Effector memory CD8-positive, alpha-beta T cell (primary cell): Measurements from ENCODE around the gene CLEC4A.
A peak's percentile ranks its signal among the peaks of the same experiment; 100 is the strongest.
"Not testable (repeated sequence)": the region's sequence is repeated elsewhere in the genome, so short reads cannot be mapped to it uniquely, and the experiment has no call there.

Experiments used
- ATAC-seq: fragments of 150-1000 bp; cut with Tn5 transposase; replicated peaks from 2 replicates; pipeline ENCODE4 v1.10.0; 2021; ENCODE audit warnings: mild to moderate bottlenecking, moderate library complexity
- DNase-seq, 3 experiments: peaks; one replicate each; pipeline ENCODE4 v3.0.0; 2021
- H3K27ac Mint-ChIP-seq, 2 donors: one replicate each; pipeline ENCODE4 v1.8.0; 2022; ENCODE audit warnings: mild to moderate bottlenecking in 2 of 2, mixed read lengths in 2 of 2, moderate library complexity in 2 of 2
- H3K27me3 Mint-ChIP-seq, 2 donors: one replicate each; pipeline ENCODE4 v1.8.0; 2022; ENCODE audit warnings: mixed read lengths in 2 of 2
- H3K36me3 Mint-ChIP-seq: one replicate; pipeline ENCODE4 v1.8.0; 2022; ENCODE audit warnings: mild to moderate bottlenecking, moderate library complexity, mixed read lengths; ENCODE audit not compliant: insufficient read depth
- H3K4me1 Mint-ChIP-seq, 2 donors: one replicate each; pipeline ENCODE4 v1.8.0; 2022; ENCODE audit warnings: low read depth in 2 of 2, mixed read lengths in 2 of 2
- H3K4me3 Mint-ChIP-seq, 2 donors: one replicate each; pipeline ENCODE4 v1.8.0; 2022; ENCODE audit warnings: mild to moderate bottlenecking in 2 of 2, mixed read lengths in 2 of 2, moderate library complexity in 2 of 2
- H3K9me3 Mint-ChIP-seq, 2 donors: one replicate each; pipeline ENCODE4 v1.8.0; 2022; ENCODE audit warnings: mixed read lengths in 2 of 2

Gene CLEC4A

DNA sequence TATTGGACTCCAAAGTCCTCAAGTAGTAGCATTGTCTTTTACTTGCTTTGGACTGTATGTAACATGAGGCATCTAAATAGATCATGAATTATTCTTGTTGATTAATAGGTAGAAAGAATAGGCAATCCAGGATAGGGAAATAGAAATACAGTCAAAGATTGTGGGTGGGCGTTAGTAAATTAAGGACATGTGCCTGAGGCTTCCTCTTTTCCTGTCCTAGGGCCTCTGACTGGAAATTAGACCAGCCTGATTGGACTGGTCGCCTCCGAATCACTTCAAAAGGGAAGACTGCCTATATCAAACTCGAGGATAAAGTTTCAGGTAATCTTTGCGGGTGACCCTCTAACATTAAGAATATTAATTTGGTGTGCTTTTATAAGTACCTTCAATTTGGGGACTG lies 33.7 kb upstream of the CLEC4A start:
- peaks cover 17 to 25% of the 10 kb centered on the region in 2 donors for H3K4me1 Mint-ChIP-seq
- H3K27me3 Mint-ChIP-seq: no peaks in the 10 kb centered on the region
- ATAC-seq (no peak), DNase-seq (no peak)
- peaks cover 70% of the 10 kb centered on the region for H3K36me3 Mint-ChIP-seq
- no peaks in the 10 kb centered on the region for H3K9me3 Mint-ChIP-seq
- peak overlapping the region; percentile 23 to 94 for H3K27ac Mint-ChIP-seq
- H3K4me3 Mint-ChIP-seq: no peak overlapping the region

DNA sequence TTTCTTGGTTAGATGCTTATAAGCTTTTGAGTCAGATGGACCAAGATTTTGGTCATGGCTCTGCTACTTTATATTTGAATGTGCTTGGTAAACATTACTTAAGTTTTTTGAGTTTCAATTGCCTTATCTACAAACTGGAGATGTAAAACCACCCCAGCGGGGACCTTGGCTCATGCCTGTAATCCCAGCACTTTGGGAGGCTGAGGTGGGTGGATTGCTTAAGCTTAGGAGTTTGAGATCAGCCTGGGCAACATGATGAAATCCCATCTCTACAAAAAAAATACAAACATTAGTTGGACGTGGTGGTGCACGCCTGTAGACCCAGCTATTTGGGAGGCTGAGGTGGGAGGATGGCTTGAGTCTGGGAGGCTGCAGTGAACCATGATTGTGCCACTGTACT lies 30.1 kb upstream of the CLEC4A start:
- H3K4me3 Mint-ChIP-seq: no peak overlapping the region
- peaks cover 7 to 12% of the 10 kb centered on the region in 2 donors for H3K4me1 Mint-ChIP-seq
- ATAC-seq: no peak
- H3K36me3 Mint-ChIP-seq: peaks cover 91% of the 10 kb centered on the region
- no peaks in the 10 kb centered on the region for H3K9me3 Mint-ChIP-seq
- DNase-seq: no peak
- peak overlapping the region in 1 of 2 donors; percentile 75 for H3K27ac Mint-ChIP-seq
- H3K27me3 Mint-ChIP-seq: no peaks in the 10 kb centered on the region

DNA sequence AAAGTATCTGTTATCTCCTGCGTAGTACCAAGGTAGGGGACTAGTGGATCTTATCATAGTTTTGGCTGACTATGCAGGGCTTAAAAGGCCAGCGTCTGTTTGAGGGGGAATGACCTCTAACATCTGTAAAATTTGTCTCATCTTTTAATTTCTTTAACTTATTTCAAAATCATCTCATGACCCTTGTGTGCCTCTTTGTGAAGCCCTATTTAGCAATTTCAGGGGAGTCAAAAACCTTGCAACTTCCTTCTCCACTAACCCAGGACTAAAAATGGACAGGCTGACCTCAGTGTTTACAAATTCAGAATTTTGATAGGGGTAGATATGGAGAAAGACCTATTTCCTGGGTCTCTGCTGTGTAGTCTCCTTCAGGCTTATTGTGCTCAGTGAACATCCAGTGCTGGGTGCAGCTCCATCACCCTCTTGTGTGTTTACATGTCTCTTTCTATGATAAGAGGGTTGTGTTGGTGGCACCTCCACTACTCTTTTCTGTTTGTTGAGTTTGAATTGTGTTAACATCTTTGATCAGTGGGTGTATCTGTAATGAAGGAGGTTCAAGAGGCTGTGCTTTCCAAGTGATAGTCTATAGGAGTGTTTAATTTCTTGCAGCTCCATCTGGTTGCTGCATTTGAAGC lies 27.0 kb upstream of the CLEC4A start:
- peaks cover 73% of the 10 kb centered on the region for H3K36me3 Mint-ChIP-seq
- no peaks in the 10 kb centered on the region for H3K9me3 Mint-ChIP-seq
- H3K4me3 Mint-ChIP-seq: no peak overlapping the region
- ATAC-seq (no peak), DNase-seq (no peak)
- H3K27me3 Mint-ChIP-seq: no peaks in the 10 kb centered on the region
- peaks cover 1 to 7% of the 10 kb centered on the region in 2 donors for H3K4me1 Mint-ChIP-seq
- H3K27ac Mint-ChIP-seq: peak overlapping the region in 1 of 2 donors; percentile 66

DNA sequence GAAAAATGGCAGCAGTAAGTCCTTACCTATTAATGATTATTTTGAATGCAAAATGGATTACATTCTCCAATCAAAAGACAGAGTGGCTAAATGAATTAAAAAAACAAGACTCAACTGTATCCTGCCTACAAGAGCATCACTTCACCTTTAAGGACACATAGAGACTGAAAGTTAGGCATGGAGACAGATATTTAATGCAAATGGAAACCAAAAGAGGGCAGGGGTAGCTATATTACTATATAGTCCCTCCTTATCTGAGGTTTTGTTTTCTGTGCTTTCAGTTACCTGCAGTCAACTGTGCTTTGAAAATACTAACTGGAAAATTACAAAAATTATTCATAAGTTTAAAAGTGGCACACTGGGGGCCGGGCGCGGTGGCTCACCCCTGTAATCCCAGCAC lies 24.2 kb upstream of the CLEC4A start:
- DNase-seq (no peak), ATAC-seq (no peak)
- no peaks in the 10 kb centered on the region for H3K27me3 Mint-ChIP-seq
- H3K4me3 Mint-ChIP-seq: no peak overlapping the region
- H3K27ac Mint-ChIP-seq: peak overlapping the region in 1 of 2 donors; percentile 50
- peaks cover 45% of the 10 kb centered on the region for H3K36me3 Mint-ChIP-seq
- no peaks in the 10 kb centered on the region for H3K9me3 Mint-ChIP-seq
- H3K4me1 Mint-ChIP-seq: peaks cover 1 to 7% of the 10 kb centered on the region in 2 donors

DNA sequence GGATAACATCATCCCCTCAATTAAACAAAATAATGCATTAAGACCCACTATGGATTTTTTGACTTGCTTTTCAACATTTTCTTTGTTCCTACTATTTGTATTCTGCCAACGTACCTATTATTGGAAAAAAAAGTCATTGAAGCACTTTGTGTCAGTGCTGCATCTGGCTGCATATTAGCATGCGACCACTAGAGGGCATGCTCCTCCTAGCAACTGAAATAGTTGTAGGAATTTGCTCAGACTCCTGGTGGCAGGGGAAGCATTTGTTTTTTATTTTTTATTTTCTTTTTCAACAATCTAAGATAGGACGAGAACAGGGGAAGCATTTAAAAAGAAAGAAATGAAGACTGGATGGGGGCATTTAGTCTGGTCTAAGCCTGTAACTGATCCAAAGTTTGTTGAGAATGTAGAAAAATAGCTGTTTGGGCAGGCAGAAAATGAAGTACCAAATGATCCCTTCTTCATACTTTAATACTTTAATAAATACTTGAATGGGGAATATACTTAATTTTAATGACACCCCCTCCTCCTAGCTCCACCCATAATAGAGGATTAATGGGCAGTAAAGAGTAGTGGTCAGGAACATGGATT lies 14.5 kb upstream of the CLEC4A start:
- Mint-ChIP-seq H3K4me1 (peaks cover 0 to 3% of the 10 kb centered on the region in 2 donors), H3K27ac (no peak overlapping the region), H3K36me3 (peaks cover 11% of the 10 kb centered on the region), H3K27me3 (no peaks in the 10 kb centered on the region), H3K4me3 (no peak overlapping the region), H3K9me3 (no peaks in the 10 kb centered on the region)
- ATAC-seq: peak; percentile 81
- DNase-seq: peak; percentile 66 to 75 (median 67)

DNA sequence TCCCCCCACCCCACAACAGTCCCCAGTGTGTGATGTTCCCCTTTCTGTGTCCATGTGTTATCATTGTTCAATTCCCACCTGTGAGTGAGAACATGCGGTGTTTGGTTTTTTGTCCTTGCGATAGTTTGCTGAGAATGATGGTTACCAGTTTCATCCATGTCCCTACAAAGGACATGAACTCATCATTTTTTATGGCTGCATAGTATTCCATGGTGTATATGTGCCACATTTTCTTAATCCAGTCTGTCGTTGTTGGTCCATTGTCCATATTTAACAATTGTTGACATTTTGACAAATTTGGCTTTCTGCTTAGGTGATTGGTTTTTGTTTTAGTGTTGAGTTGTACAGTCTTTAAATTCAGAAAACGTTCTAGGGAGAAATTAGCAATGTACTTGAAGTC lies 10.3 kb upstream of the CLEC4A start:
- not testable (repeated sequence) for H3K36me3 Mint-ChIP-seq, H3K4me1 Mint-ChIP-seq, H3K4me3 Mint-ChIP-seq, H3K9me3 Mint-ChIP-seq, H3K27ac Mint-ChIP-seq, DNase-seq, ATAC-seq, H3K27me3 Mint-ChIP-seq

DNA sequence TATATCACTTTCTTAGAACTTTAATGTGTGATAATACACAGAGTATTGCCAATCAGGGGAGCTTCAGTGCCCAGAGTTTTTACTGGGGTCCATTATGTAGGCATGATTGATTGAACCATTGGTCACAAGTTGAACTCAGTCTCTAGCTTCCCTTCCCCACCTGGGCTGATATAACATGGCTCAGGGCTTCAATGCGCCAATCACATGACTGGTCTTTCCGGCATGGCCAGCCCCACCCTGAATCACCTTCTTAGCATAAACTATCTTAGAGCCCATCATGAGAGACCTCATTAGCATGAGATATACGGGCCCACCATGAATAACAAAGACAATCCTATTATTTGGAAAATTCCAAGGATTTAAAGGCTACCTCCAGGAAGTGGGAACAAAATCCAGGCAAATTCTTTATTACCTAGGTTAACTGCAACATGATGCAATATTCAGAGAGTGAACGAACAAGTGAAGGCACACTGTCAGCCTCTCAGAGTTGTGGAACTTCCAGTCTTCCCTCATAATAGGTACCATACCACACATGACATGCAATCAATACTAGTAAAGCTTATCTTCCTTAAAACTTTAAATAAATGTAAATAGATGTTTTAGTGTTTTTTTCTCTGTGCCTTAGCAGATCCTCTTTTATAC lies 3.2 kb upstream of the CLEC4A start:
- no peaks in the 10 kb centered on the region for H3K4me1 Mint-ChIP-seq
- H3K27me3 Mint-ChIP-seq: no peaks in the 10 kb centered on the region
- H3K9me3 Mint-ChIP-seq: no peaks in the 10 kb centered on the region
- DNase-seq (no peak), ATAC-seq (no peak)
- no peak overlapping the region for H3K27ac Mint-ChIP-seq
- no peak overlapping the region for H3K4me3 Mint-ChIP-seq
- H3K36me3 Mint-ChIP-seq: peaks cover 3% of the 10 kb centered on the region

DNA sequence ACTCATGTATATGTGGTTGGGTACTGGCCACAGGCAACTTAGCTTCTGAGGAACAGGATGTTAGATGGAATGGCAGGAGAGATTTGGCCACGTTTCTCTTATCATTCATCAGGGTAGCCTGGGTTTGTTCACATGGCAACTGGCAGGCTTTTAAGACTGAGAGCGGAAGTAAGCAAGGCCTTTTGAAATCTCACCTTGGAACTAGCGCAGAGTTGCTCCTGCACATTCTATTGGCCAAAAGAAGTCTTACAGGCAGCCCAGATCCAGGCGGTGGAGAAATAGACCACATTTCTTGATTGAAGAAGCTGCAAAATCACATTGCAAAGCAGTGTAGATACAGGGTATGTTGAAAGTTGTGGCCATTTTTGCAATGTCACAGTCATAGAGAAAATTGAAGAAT lies 3.7 kb downstream of the CLEC4A start:
- Mint-ChIP-seq H3K4me1 (no peaks in the 10 kb centered on the region), H3K36me3 (peaks cover 3% of the 10 kb centered on the region), H3K27ac (no peak overlapping the region)

DNA sequence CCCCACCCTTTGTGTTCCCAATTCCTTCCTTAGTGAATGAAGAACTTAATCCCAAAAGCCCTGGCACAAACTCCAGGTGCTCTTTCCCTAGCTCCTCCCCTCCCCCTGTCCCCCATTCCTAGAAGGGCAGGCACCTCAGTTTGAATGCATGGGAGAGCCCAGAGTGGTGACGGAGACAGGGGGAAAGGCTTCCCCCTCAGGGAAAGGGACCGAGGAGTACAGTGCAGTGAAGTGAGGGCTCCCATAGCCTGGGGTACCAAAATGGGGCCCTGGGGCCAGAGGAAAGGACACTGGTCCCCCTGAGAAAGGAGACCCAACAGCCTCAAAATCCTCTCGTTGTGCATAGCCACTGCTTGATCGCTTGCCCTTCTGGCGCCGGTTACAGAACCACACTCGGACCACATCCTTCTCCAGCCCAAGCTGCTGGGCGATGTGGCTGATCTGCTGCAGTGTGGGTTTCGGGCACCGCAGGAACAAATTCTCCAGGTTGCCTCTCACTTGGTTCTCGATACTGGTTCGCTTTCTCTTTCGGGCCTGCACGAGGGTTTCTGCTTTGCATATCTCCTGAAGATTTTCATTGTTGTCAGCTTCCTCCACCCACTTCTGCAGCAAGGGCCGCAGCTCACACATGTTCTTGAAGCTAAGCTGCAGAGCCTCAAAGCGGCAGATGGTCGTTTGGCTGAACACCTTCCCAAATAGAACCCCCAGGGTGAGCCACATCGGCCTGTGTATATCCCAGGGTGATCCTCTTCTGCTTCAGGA lies 10.4 kb downstream of the CLEC4A start:
- H3K36me3 Mint-ChIP-seq, ATAC-seq: not testable (repeated sequence)

More for the DNA sequence above, 3.7 kb downstream of the CLEC4A start:
- Mint-ChIP-seq H3K27me3 (no peaks in the 10 kb centered on the region), H3K4me3 (no peak overlapping the region), H3K9me3 (no peaks in the 10 kb centered on the region)
- DNase-seq (no peak), ATAC-seq (peak; percentile 19)

DNA sequence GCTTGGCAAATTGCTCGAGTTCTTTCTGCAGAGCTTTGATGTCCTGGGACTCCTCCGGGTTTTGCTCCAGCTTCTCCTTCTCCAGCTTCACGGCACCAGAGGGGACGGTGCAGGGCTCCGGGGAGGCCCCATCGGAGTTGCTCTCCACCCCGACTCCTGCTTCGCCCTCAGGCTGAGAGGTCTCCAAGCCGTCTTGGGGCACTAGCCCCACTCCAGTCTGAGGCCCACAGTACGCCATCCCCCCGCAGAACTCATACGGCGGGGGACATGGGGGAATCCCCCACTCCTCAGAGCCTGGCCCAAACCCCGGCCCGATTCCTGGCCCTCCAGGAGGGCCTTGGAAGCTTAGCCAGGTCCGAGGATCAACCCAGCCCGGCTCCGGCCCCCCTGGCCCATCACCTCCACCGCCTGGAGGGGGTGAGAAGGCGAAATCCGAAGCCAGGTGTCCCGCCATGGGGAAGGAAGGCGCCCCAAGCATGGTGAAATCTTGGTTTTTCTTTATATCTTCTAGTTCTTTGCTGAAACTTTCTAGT lies 11.0 kb downstream of the CLEC4A start:
- not testable (repeated sequence) for H3K36me3 Mint-ChIP-seq, H3K4me3 Mint-ChIP-seq, H3K4me1 Mint-ChIP-seq, H3K9me3 Mint-ChIP-seq, H3K27me3 Mint-ChIP-seq, ATAC-seq, DNase-seq
- H3K27ac Mint-ChIP-seq: peak overlapping the region in 1 of 2 donors; percentile 20

More for the DNA sequence above, 10.4 kb downstream of the CLEC4A start:
- DNase-seq, H3K9me3 Mint-ChIP-seq, H3K27me3 Mint-ChIP-seq, H3K4me1 Mint-ChIP-seq, H3K4me3 Mint-ChIP-seq: not testable (repeated sequence)
- peak overlapping the region in 1 of 2 donors; percentile 20 for H3K27ac Mint-ChIP-seq

DNA sequence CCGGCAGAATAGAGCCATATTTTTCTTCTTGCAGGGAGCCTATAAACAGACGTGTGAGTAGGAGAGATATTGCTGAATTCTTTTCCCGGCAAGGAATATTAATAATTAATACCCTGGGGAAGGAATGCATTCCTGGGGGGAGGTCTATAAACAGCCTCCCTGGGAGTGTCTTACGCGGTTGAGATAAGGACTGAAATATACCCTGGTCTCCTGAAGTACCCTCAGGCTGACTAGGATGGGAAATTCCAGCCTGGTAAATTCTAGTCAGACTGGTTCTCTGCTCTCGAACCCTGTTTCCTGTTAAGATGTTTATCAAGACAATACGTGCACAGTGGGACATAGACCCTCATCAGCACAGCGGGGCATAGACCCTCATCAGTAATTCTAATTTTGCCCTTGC lies 18.2 kb downstream of the CLEC4A start:
- H3K27me3 Mint-ChIP-seq: peaks cover 15 to 31% of the 10 kb centered on the region in 2 donors
- H3K36me3 Mint-ChIP-seq, H3K4me1 Mint-ChIP-seq, H3K9me3 Mint-ChIP-seq, ATAC-seq, H3K4me3 Mint-ChIP-seq, DNase-seq, H3K27ac Mint-ChIP-seq: not testable (repeated sequence)

DNA sequence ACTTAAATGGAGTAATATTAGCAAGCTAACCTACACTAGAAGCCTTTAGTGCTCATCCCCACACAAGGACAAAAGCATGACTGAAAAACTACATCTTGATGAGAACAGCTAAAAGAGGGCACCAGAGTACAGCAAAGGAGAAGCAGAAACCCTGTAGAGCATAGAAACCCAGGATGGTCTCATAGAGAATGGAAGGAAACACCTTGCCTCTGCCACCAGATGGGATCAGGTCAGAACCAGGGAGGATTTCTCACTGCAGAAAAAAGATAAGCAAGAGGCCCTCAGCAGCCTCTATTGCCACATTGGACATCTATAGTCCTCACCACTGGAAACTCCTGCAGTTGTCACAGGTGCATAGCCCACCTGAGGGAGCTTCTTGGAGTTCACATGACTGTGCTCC lies 19.8 kb downstream of the CLEC4A start:
- DNase-seq (no peak), ATAC-seq (no peak)
- Mint-ChIP-seq H3K9me3 (peaks cover 4 to 9% of the 10 kb centered on the region in 2 donors), H3K36me3 (no peaks in the 10 kb centered on the region), H3K4me1 (no peaks in the 10 kb centered on the region), H3K27ac (no peak overlapping the region), H3K27me3 (peaks cover 15 to 36% of the 10 kb centered on the region in 2 donors), H3K4me3 (no peak overlapping the region)

DNA sequence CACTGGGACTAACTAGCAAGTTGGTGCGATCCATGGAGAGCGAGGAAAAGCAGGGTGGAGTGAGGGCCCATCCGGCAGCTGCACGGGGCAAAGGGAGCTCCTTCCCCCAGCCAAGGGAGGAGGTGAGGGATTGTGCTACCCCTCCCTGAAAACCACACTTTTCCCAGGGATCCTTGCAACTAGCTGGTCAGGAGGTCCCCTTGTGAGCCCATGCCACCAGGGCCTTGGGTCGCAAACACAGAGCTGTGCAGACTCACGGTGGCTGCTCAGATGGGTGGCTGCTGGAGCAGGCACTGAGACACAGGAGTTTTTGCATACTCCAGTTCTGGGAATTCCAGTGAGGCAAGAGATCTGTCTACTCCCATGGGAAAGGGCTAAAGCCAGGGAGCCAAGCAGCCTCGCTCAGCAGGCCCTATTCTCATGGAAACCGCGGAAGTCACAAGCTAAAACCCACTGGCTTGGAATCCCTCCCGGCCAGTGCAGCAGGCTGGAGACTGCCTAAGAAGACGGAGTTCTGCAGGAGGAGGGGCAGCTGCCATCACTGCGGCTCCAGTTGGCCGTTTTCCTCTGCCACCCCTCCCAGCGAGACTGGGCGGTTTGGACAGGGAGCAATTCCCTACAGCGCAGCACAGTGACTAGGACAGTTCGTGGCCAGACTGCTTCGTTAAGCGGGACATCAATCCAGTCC lies 22.5 kb downstream of the CLEC4A start:
- H3K9me3 Mint-ChIP-seq: peaks cover 4 to 9% of the 10 kb centered on the region in 2 donors
- ATAC-seq: no peak

More for the DNA sequence above, 22.5 kb downstream of the CLEC4A start:
- Mint-ChIP-seq H3K27ac (no peak overlapping the region), H3K27me3 (peaks cover 28 to 45% of the 10 kb centered on the region in 2 donors), H3K4me1 (no peaks in the 10 kb centered on the region), H3K4me3 (no peak overlapping the region), H3K36me3 (no peaks in the 10 kb centered on the region)
- no peak for DNase-seq
